ENCODE data around the gene DIAPH2.

Gene DIAPH2

DNA sequence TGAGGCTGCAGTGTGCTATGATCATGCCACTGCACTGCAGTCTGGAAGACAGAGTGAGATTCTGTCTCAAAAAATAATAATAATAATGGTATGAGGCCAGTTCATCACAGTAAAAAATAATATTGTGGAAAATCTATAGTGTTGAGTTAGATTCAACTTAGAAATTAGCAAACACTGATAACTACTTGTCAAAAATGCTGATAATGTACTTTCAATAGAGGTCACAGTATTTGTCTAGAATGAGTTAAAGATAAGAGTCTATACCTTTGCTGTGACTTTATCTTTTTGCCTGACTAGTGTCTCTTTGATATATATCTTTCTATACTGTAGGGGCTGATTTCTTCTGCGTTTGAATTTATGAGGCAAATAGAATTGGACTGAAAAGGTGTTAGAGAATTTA is 629.7 kb downstream of the DIAPH2 start:
- no peak for DNase-seq

DNA sequence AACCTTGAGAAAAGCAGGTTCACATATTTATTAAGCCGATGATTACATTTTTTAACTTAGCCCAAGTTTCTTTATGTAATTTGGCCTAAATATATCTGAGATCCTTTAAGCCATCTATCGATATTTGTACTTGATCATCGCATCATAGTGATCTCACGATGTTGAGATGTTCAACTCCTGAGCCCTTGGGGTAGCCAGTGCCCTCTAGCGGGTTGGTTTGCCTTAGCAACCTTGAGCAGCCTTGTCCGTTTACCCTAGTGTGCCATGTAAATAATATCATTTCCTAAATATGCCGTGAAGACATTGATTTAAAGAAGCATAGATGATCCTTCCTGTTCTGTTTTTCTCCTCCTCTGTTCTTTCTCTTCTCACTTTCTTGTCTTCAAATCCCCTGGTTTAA is 631.3 kb downstream of the DIAPH2 start:
- no peak for DNase-seq

- DNase-seq = no peak
Measured at GRCh38 chrX:97320305-97320704, 635.7 kb downstream of the DIAPH2 start.

DNA sequence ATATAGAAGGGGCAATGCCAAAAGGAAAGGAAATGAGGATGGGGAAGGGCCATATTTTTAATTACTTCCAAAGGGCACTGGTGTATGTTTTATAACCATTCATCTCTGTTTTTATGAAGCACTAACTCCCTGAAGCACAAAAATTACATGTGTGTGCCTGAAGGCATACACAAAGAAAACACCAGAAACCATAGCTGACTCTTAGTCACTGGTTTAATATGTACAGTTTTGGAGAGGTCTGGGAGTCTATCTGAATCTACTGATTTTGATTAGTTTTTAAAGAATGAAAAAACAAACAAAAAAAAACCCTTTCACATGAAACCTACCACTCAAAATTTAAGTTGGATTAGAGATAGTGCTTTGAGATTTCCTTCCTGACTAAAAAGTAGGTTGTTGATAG is 637.8 kb downstream of the DIAPH2 start:
- DNase-seq = no peak

- no peak for DNase-seq
Measured at GRCh38 chrX:97326456-97326855, 641.8 kb downstream of the DIAPH2 start.

DNA sequence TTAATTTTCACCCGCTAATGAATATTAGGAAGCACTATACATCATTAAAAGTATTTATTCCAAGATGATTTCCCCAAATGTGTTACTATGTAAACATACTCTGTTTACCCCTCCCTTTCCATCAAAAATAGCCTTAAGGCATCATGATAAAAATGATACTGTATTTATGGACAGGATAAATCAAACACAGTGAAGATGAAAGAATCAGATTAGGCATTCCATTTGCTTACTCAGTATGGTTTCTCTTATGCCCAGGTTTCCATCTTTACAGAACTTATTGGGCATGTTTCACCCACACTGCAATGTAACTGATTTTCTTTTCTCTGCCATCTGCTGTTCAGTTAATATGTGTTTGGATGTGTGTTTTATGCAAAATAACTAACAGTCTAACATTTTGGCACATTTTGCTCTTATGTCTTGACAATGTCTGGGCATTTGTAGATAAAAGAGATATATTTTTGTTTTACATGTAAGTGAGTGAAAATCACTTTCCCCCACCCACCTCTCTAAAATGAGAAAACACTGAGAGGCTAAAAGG is 644.3 kb downstream of the DIAPH2 start:
- no peak for DNase-seq

DNA sequence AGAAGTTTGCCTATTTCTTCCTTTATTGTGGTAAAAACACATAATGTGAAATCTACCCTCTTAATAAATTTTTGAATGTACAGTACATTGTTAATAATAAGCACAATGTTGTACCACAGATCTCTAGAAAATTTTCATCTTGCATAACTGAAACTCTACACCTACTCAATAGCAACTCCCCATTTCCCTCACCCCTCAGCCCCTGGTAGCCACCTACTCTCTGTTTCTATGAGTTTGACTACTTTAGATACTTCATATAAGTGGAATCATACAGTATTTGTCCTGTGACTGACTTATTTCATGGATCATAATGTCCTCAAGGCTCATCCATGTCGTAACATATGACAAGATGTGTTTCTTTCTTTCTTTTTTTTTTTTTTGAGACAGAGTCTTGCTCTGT is 645.5 kb downstream of the DIAPH2 start:
- DNase-seq = no peak

GRCh38 chrX:97332963-97333362 is 648.3 kb downstream of the DIAPH2 start:
- DNase-seq = no peak

- no peak for DNase-seq
Measured at GRCh38 chrX:97334850-97335249, 650.2 kb downstream of the DIAPH2 start.

DNA sequence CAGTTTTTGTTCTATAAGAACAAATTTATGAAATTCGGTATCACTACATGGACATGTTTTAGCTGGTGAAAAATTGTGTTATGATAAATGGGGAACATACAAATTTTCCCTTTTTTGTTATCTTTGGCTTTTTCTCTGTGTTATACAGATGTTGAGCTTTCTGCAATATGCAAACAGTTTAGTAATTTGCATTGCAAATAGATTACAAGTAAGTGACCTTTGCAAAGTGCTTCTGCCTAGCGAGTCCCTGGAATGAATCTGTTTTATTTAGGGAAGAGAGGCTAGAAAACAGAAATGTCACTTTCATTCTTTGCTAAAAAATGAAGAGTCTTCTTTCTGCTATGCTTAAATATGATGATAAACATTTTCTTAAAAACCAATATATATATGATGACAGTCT is 660.1 kb downstream of the DIAPH2 start:
- DNase-seq = no peak

- no peak for DNase-seq
Measured at GRCh38 chrX:97358941-97359340, 674.3 kb downstream of the DIAPH2 start.

DNA sequence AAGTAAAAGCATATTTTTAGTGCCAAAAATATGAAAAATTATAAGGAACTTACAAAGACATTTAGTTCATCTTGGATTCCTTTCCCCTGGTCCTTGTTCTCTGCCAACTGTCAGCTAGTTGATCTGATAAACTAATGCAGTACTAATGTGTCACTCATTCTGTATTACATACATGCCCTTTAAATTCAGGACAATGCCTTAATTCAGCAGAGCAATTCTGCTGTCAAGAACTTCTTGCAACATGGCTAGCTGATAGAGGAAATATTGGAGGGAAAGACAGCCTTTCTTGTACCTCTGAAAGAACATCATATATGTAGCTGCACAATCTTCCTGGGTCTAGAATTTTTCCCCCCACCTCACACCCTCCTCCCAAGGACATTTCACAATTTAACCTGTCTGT is 679.2 kb downstream of the DIAPH2 start:
- DNase-seq = no peak

DNA sequence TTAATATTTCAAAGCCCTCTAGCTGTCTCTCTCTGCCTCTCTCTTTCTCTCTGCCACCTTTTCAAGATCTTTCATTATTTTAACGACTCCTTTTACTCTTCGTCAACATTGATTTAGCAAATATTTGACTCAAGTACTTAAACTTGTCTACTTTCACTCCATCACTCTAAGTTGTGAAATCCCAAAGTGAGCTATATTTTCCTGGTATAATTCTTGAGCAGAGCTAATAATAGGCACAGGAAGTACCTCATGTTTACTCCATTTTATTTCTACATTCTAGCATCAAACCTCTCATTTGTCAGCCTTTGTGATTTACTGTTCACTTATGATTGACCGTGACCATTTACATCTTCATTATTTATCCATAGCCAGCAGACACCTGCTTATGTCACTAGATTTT is 681.6 kb downstream of the DIAPH2 start:
- DNase-seq = no peak

DNA sequence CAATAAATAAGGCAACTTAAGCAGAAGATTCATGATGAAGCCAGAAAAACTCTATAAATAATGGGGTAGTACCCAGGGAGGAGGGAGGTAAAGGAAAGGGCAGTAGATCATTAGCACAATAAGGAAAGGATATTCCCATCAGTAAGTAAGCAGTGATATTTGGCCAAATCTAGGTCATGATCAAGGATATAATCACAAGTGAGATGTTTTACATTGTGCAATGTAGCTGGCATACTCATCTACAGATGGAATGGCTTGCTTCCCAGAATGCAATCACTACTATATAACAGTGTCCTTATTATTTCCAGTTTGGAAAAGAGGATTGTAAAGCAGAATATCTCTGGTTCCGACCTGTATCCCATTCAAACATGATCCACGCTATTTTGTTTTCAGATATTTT is 682.5 kb downstream of the DIAPH2 start:
- no peak for DNase-seq

DNA sequence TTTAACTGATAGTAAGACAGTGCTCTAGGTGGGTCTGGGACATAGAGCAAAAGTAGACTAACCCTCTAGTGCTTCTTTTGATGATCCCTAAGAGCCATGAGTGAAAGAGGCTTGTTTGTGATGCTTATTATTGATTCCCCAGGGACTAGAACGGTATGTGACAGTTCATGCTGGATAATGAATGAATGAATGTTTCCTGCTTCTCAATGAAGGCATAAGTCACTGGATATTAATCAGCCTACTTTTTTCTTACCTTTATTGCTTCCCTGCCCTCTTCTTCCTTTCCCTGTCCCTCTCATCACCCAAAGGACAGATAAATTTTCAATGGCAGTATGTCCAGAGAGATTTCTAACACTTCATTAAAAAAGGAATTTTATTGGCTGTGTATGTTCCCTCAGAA is 685.3 kb downstream of the DIAPH2 start:
- no peak for DNase-seq

DNA sequence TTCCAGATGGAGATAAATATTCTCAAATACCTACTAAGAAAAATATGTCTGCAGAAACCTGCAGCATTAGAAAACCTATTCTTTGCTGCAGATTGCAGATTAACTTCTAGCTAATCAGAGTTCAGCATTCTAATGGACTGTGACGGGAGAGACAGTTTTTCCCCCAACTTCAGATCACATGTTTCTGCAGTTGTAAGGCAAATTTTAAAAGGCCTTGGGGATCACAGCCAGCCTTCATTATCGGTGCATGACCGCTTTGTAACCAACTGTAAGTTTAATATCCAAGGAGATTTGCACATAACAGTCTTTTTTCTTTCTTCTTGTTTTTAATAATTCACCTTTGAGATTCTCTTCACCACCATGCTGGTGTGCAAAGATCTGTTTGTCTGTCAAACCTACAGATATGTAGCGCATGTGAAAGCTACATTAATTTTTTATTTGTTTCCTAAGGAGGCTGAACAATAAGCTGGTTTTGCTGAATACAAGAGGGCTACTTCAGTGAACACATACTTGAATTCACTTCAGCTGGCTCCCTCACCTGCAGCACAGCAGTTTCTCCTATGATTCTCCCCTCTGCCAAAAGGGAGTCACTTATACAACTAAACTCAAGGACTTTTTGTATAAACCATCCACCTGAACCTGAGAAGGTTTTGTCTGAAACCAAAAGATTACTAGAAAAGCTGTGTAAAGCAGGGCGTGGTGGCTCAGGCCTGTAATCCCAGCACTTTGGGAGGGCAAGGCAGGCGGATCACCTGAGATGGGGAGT is 687.5 kb downstream of the DIAPH2 start:
- no peak for DNase-seq

DNA sequence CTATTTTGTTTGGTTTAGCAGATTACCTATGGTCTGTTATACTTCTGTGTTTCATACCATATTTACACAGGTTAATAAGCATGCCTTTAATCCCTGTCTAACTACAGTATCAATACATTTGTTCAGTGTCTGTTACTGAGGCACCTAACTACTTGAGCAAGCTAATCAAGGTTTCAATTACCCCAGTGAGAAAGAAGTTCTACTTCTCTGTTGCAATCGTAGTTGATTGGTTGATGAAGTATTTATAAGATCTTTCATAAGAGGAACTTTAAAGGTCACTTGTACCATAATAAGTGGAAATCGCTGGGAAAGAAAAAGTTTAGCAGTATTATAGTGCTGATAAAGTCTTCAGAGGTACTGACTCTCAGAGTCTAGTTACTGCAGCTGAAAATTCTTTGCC is 689.6 kb downstream of the DIAPH2 start:
- DNase-seq = no peak

- DNase-seq = no peak
Measured at GRCh38 chrX:97380200-97380599, 695.6 kb downstream of the DIAPH2 start.

DNA sequence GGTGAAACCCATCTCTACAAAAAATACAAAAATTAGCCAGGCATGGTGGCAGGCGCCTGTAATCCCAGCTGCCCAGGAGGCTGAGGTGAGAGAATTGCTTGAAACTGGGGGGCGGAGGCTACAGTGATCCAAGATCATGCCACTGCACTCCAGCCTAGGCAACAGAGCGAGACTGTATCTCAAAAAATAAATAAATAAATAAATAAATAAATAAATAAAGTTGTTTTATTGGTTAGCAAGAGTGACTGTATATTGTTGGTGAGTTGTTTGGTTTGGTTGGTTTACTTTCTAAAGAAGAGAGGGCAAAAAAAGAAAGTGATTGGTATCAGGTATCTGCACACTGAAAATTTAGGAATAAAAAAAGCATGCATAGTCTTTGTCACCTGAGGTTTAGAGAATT is 700.0 kb downstream of the DIAPH2 start:
- no peak for DNase-seq

- DNase-seq = no peak
Measured at GRCh38 chrX:97387004-97387403, 702.4 kb downstream of the DIAPH2 start.

GRCh38 chrX:97389761-97390192 is 705.1 kb downstream of the DIAPH2 start:
- no peak for DNase-seq

DNA sequence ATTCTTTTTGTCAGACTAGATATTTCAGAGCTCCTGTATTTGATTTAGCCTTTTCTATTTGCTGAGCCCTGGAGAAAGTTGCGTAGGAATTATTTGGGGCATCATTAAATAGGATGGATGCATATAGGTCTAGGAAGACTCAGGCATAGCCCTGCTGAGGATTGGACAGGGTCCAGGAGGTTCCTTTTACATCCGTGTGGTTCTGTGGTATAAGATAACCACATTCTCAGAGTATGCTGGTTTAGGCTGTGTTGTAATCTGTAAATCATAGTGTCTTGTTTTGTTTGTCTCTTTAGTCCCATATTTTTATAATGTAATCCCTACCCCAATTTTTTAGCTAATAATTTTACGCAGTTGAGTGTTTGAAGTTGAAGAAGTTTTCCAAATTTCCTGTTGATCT is 712.7 kb downstream of the DIAPH2 start:
- DNase-seq = no peak

- DNase-seq = no peak
Measured at GRCh38 chrX:97398030-97398551, 713.4 kb downstream of the DIAPH2 start.

DNA sequence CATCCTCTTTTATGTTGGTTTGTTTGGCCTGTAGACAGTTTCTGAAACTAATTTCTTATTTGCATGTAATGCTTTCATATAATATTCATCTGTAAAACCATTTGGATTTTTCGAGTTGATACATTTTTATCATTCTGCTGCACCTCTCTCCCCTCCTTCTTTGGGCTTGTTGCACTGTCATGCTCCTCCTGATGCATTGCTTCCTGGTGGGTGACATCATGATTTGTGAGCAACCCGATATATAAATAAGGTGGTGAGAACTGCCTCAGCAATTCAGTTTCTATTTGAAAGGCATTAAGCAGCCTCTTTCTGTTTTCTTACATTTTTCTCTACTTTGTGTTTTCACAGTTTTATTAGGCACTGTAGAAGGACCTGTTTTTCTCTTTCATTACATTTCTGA is 714.8 kb downstream of the DIAPH2 start:
- DNase-seq = no peak

GRCh38 chrX:97400492-97400891 is 715.9 kb downstream of the DIAPH2 start:
- no peak for DNase-seq
